Activated CD4-positive, alpha-beta T cell treated with anti-CD3 and anti-CD28 coated beads for 4 hours (primary cell): ENCODE data around the gene SYNGR1.
"Not testable (repeated sequence)": the region's sequence is repeated elsewhere in the genome, so short reads cannot be mapped to it uniquely, and the experiment has no call there.

ENCODE experiments used
- DNase-seq, 2 donors: peaks; one replicate each; pipeline ENCODE4 v3.0.0-alpha.2; 2020

SYNGR1 gene

DNA sequence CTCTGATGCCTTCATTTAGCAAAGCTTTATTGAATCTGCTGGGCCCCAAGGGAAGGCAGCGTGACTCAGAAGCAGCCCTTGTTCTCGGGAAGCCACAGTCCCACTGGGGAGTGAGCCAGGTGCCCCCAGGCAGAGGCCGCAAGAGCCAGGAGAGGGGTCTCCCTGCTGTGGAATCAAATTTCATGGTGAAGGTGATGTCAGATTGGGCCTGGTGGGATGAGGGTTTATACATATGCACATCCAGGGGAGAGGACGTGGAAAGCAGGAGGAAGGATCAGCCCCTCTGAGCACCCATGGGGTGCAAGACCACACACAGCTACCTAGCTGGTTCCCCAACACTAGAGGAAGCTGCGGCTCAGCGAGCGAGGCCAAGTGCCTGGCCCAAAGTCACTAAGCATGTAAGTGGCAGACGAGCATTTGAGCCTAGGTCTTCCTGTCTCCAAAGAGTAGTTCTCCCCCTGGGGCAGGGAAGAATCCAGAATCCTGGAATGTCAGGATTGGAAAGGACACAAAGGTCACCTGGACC, 2.0 kb downstream of the SYNGR1 start:
- no peak for DNase-seq

DNA sequence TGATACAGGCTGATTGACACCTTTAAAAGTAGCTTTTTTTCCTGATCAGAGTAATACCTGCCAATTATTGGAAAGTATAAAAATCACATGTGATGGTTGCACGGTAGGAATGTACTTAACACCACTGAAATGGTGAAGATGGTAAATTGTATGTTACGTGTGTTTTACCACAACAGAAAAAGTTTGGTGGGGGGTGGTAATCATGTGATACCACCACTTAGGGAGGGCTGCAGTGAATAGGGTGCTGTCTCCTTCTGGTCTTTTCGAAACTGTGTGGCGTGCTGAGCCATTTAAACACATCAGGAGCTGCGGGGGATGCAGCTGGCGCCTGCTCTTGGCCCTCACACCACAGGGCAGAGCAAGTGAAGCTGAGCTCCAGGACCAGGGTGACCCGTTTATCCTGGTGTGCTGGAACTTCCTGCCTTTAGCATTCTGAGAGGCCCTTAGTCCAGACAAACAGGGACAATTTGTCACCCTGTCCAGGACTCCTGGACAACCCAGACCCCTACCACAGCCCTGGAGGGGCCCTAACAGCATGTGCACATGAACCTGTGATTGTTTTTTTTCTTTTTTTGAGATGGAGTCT, 2.6 kb downstream of the SYNGR1 start:
- DNase-seq = no peak

DNA sequence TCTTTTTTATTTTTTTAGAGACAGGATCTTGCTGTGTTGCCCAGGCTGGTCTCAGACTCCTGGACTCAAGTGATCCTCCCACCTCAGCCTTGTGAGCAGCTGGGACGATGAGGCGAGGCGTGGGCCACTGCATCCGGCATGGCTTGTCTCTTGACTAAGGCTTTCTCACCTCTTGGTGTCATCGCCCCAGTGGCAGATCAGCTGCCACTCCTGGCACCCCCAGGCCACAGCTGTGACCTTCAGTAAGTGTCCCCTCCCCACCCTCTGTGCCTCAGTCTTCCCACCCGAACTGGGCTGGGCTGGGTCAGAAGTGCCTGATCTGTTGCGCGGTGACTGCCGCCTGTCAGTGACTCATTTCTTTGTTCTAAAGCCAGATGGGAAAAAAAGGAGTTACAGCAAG, 3.6 kb downstream of the SYNGR1 start:
- DNase-seq = no peak

DNA sequence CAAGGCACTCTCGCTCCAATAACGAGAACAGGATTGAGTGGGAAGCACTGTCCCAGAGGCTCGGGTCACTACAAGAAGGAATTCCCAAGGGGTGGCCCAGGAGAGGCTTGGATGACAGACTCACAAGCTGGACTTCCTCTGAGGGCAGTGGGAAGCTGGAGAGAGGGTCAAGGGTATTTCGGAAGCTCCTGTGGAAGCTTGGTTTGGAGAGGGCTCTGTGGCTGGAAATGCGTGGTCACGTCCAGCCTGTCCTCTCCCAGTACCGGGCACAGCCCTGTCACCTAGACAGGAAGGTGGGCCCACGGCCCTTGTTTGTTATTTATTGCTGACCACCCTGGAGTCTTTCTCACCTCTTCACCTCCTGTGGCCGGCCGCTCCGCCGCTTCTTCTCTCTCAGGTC, 5.3 kb downstream of the SYNGR1 start:
- DNase-seq = no peak

DNA sequence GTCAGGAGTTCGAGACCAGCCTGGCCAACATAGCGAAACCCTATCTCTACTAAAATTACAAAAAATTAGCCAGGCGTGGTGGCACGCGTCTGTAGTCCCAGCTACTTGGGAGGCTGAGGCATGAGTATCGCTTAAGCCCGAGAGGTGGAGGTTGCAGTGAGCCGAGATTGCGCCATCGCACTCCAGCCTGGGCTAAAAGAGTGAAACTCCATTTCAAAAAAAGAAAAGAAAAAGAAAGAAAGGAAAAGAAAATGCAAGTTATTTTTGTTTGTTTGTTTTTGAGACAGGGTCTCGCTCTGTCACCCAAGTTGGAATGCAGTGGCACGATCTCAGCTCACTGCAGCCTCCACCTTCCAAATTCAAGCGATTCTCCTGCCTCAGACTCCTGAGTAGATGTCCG, 6.0 kb downstream of the SYNGR1 start:
- not testable (repeated sequence) for DNase-seq

DNA sequence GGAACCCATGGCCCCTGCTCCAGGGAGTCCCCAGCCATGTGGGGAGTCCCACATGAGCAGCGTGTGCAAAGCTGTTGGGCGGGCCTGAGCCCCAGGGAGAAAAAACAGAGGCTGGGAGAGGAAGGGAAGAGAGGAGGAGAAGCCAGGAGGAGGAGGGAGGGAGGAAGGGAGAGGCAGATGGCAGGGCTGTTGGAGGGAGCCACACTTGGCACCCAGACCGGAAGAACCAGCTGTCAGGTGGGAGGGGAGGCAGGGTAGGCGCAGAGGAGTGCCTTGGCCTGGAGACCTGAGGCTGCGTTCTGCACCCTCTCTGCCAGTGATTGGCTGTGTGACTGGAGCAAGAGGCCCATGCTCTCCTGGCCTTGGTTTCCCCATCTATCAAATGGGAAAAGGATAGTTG, 6.7 kb downstream of the SYNGR1 start:
- DNase-seq = no peak

DNA sequence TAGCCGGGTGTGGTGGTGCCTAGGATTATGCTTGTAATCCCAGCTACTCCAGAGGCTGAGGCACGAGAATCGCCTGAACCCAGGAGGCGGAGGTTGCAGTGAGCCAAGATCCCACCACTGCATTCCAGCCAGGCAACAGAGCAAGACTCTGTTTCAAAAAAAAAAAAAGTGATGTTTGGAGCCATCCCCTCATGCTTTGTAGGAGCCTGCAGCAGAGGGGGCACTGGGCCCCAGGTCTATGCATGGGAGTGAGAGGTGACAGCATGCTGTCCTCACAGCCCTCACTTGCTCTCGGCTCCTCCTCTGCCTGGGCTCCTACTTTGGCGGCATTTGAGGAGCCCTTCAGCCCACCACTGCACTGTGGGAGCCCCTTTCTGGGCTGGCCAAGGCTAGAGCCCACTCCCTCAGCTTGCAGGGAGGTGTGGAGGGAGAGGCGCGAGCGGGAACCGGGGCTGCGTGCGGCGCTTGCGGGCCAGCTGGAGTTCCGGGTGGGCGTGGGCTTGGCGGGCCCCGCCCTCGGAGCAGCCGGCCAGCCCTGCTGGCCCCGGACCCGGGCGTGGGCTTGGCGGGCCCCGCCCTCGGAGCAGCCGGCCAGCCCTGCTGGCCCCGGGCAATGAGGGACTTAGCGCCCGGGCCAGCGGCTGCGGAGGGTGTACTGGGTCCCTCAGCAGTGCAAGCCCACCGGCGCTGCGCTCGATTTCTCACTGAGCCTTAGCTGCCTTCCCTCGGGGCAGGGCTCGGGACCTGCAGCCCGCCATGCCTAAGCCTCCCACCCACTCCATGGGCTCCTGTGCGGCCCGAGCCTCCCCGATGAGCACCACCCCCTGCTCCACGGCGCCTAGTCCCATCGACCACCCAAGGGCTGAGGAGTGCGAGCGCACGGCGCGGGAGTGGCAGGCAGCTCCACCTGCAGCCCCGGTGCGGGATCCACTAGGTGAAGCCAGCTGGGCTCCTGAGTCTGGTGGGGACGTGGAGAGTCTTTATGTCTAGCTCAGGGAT, 7.6 kb downstream of the SYNGR1 start:
- DNase-seq = not testable (repeated sequence)

DNA sequence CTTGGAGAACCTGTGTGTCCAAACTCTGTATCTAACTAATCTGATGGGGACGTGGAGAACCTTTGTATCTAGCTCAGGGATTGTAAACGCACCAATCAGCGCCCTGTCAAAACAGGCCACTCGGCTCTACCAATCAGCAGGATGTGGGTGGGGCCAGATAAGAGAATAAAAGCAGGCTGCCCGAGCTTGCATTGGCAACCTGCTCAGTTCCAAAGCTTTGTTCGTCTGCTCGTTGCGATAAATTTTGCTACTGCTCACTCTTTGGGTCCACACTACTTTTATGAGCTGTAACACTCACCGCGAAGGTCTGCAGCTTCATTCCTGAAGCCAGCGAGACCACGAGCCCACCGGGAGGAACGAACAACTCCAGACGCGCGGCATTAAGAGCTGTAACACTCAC, 8.4 kb downstream of the SYNGR1 start:
- DNase-seq = not testable (repeated sequence)

DNA sequence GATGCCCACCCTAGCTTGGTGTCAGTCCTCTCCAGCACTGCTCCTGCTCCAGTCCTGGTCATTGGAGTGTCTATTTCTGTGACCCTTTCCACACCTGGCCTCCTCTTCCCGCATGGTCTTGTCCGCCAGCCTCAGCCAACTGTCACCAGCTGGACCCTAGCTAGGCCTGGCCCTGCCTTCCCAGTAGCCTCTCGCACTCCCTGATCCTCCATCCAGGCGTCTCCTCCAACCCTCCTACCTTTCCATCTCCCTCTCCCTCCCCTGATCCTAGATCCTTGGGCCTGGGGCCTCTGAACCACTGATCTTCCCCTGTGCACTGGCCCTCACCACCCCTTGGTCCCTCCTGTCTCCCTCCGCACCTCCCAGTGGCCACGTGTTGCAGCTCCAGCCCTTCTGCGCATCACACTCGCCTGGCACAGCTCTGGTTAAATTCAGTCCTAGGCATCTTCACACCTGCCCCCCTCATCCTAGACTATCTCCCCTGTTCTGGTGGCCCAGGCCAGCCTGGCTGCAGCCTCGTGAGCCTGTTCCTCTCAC, 9.9 kb downstream of the SYNGR1 start:
- DNase-seq = no peak

DNA sequence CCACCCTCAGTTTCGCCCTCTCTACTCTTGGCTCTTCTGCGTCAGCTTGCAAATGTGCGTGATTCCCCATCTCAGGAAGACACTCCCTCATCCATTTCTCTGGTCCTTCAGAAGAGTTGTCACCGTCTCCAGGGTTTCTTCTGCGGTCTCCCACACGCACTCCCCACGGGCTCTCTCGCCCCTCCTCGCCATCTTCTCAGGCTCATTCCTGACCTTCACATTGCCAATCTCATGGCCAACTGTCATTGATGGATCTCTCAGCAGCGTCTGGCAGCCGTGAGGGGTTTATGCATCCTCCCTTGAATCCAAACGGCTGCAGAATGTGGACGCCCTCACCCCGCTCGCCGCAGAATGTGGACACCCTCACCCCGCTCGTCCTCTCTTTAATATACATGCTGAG, 10.5 kb downstream of the SYNGR1 start:
- DNase-seq = no peak

DNA sequence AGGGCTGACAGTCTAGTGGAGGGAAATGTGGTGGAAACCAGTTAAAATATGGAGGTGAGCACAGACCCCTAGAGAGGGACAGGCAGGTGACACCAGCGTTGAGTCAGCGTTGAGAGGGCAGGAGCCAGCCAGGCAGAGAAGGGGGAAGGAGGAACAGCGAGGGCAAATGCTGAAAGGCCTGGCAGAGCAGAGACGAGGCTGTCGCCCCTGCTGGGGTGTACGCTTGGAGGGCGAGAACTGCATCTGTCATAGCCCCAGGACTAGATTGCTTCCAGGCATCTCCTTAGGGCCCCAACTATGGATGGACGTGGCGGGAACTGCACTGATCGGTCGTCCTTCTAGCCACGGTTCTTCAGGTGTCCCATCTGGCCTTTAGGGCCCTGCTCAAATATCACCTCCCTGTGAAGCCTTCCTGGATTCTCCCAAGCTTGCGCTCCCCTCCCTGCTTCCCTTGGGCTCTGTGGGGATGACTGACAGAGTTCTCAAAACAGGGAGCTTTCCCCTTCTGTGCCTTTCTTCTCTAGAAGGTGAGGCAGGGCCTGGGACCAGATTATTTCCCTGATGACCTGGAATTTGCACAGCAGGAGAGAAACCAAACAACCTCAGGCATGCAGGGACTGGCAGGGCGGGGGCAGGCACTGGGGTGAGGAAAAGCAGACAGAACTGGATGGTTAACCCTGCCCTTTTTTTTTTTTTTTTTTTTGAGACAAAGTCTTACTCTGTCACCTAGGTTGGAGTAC, 11.1 kb downstream of the SYNGR1 start:
- no peak for DNase-seq

DNA sequence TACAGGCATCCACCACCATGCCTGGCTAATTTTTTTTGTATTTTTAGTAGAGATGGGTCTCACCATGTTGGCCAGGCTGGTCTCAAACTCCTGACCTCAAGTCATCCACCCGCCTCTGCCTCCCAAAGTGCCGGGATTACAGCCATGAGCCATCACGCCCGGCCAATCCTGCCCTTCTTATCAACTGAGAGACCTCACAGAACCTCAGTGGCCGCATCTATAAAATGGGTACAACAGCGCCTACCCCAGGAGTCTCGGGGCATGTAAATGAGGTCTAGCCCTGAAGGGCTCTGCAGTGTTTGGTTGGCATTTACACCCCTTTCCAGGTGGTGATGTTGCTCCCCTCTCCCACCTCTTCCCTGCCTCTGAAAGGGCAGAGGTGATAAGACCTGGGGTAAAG, 11.7 kb downstream of the SYNGR1 start:
- DNase-seq = no peak

DNA sequence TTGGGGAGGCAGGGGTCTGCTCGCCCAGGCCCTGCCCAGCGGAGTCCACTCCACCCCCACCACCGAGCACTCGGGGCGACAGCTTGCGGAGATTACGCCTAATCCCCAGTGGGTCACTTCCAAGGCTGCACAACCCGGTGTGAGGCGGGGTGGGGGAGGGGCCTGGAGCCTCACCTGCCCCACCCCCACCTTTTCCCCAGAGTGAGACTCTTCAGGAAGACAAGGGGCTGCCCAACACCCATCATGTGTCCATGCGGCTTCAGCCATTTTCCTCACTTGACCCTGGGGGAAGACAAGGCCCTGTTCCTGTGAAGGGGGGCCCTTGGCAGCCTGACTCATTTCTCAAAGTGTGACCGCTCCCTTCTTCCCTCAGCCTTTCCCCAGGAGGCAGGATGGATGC, 12.5 kb downstream of the SYNGR1 start:
- no peak for DNase-seq

DNA sequence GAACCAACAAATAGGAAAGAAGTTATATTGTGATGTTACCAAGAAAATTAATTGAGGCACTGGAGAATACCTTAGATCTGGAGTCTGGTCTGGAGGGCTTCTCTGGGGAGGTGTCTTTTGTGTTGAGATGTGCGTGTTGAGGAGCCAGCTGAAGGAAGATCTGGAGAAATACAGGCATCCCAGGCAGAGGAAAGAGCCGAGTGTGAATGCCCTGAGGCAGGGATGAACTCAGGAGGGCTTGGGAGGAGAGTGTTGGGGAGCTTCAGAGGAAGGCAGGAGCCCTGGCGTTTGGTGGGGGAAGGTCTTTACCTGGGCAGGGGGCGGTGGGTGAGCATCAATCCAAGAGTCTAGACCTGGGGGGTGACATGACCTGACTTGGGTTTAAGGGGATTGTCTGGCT, 13.1 kb downstream of the SYNGR1 start:
- DNase-seq = no peak

DNA sequence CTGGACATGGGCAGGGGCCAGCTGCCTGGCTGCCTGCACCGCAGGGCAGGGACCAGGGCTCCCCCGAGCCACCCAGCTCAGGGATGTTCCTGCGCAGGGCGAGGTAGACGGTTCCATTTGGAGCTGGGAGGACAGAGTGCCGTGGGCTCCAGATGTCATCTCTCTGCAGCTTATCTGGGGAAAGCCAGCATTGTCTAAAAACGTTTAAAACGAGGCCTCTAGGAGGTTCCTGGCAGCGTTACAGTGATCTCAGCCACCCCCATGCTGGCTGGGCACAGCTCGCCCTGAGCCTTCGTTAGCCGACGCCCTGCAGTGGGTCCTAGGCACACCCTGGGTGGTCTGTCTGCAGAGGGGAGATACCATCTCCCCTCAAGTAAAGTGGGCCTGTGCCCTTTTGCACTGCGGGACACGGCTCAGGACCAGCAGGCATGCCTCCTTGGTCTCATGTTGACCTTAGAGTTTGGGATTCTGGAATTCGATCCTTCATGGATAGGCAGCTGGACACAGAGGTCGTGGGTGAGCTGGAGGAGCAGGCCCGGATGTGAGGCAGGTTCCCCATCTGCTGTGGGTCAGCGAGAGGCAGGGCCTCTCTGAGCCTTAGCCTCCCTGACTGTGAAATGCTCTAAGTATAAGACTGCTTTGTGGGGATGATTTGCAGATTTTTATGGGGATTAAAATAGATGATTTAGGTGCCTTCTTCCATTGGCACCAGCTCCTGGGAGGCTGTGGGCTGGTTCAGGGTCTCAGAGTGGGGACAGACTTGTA, 14.1 kb downstream of the SYNGR1 start:
- no peak for DNase-seq

DNA sequence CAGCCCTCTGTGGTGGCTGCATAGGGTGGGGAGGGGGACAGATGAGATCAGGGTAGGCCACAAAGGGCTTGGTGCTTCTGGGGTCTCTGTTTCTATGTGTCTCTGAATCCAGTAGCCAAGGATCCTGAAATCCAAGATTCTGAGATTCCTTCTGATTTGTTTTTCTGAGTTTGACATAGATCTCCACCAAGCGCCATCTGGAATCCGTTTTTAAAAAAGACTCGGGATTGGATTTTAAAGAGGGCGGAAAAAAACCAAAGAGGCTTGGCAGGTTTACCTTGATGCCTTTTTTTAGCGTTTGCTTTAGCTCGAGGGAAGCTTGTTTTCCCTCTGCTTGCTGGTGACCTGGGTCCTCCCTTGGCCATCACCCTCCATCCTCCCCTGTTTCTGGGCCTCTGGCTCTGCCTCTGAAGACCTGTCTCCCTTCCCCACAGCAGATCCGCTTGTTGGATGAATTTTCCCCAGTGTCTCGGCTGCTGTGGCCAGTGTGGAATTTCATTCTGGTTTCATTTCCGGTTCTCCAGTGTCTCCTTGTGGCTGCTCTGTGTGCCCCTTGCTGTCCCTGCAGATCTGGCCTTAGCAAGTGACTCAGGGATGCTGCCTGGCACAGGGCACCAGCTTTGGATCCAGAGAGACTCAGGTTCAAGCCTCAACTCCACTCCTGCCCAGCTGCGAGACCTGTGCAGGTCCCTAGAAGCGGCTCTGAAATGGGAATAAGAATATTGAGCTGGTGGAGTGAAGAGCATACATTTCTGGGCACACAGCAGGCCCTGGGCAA, 15.1 kb downstream of the SYNGR1 start:
- no peak for DNase-seq

DNA sequence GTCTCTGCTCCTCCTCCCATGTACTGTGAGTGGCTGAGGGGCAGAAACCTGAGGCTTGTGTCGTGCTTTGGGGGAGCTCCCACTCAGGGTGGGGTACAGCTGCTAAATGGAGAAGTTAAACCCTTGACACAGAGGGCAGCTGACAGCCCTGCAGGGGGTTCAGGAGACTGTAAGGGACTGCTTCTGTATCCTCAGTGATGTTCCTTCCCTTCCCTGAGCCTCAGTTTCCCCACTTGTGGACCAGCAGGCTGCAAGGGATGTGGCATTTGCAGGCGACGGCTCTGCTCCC, 15.6 kb downstream of the SYNGR1 start:
- no peak for DNase-seq

DNA sequence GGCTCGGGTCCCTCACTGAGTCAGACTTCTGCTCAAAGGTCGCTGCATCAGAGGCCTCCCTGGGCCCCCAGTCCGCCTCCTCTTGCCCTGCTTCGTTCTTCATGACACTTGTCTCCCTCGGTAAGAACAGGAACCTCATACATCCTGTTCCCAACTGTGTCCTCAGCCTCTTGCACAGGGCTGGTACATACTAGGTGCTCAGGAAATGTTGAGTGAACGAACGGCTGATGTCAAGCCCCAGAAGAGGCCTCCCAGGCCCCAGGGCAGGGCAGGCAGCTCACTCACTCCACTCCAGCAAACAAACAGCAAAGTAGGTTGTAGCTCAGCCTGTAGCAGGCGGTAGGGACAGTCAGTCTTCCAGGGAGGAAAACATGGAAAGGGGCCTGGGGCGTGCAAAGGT, 17.2 kb downstream of the SYNGR1 start:
- DNase-seq = no peak

DNA sequence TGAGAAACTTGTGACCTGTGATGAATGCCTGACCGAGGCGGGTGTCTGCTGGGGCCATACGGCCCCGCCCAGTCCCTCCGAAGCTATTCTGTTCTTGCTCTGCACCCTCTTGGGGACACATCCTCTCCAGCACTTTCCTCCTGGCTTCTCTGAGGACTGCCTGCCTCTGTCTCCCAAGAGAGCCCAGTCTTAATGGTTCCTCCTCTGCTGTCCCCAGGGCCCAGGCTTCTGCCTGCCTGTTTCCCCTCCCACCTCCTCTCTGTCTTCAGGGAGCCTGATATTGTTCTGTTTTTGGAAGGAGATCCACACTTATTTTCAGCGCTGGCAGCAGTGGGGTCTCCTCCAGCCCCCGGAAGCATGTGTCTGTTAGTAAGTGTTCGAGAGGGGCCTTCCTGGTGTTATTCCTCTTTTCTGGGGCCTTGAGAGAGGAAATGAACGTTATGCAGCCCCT, 18.7 kb downstream of the SYNGR1 start:
- no peak for DNase-seq

DNA sequence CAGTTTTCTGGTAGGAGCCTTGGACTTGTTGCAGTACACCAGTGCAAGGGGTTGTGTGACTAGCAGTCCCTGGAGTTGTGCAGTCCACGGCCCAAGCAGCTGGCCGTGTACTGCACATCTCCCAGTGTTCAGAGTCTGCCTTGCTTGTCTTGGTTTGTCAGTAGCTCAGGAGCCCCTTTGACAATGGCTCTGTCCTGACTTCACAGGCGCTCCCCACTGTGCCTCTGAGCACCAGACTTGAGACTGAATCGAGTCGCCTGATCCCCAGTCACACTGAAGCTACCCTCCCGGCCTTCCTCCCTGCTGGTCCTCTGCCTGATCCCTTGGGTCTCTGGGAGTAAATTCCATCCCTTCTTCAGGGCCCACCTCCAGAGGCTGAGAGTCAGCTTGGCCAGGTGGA, 19.4 kb downstream of the SYNGR1 start:
- DNase-seq = no peak

DNA sequence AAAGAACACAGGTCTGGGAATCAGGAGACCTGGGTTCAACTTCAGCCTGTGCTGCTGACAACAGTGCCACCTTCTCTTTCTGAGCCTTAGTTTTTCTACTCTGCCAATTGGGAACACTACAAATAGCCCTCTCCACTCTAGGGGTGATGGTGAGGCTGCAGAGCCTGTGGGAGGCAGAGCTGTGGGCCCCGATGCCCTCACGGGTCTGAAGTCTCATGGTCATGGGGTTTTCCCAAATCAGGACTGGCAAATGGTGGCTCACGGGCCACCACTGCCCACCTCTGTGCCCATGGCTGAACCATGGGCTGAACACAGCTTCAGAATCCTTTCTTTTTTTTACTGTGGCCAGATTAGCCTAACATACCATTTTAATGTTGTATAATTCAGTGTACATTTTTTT, 19.8 kb downstream of the SYNGR1 start:
- no peak for DNase-seq

DNA sequence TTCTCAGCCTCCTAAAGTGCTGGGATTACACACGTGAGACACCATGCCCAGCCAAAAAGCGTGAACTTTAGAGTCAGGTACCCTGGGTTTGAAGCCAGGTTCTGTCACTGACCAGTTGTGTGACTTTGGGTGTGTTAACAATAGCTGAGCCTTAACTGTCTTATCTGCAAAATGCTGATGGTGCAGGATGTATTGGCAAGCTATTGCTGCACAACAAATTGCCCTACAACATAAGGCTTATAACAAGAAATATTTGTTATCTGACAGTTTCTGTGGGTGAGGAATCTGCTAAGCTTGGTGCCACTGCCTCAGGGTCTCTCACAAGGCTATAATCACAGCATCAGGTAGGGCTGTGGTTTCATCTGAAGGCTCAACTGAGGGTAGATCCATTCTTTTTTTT, 21.9 kb downstream of the SYNGR1 start:
- DNase-seq = no peak
